ENCODE data around the gene NPLOC4. TPM values are rescaled to one million over a fixed set of nuclear protein-coding genes. Genes with fewer than 3 reads are reported as not detected.

Gene NPLOC4
- total and polyA plus RNA-seq, 2 donors from 2014 or later = 41.5 to 86.4 TPM

DNA sequence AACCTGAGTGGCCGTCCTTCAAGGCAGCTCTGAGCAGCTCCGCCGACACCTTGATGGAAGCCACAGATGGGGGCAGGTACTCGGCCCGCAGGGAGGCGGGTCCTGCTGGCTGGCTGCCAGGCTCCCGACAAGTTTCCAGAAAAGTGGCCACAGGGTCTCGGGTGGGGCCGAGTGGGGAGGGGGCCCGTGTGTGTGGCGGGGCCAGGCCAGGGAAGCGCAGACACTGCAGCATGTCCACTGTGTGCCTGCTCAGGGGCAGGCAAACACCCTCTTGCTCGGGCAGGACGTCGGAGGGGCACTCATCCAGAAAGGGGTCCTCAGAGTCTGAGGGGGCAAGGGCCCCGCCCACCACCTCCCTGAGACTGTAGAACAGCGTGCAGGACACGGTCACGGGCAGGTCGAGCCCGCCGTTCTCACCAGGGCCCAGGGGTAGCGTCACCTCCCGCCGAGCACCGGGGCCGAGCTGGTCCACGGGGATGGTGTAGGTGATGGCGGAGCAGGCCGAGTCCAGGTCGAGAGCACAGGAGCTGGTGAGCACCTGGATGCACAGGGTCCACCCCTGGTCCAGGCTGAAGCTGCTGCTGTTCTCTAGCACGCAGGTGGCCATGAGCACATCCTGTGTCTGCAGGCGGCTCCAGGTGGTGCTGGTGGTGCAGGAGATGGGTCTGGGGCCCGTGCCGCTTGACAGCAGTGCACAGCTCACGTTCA lies 89.9 kb downstream of the NPLOC4 start:
- Histone ChIP-seq H3K27me3 (ENCODE audit: control insufficient read depth, insufficient read depth, low read length) (no peaks in the 10 kb centered on the region), H3K4me1 (ENCODE audit: control insufficient read depth in 2 of 3, insufficient read depth in 2 of 3, low read depth in 1 of 3, low read length in 3 of 3) (peaks cover 0 to 10% (median 3%) of the 10 kb centered on the region in 3 donors), H3K9ac (ENCODE audit: low read length in 3 of 3) (no peak overlapping the region), H3K4me3 (ENCODE audit: low read length in 3 of 3) (no peak overlapping the region), H3K9me3 (ENCODE audit: control insufficient read depth in 2 of 3, insufficient read depth in 1 of 3, low read length in 3 of 3) (no peaks in the 10 kb centered on the region), H3K36me3 (ENCODE audit: control insufficient read depth in 2 of 3, insufficient read depth in 3 of 3, low read length in 3 of 3) (peaks cover 0 to 11% (median 8%) of the 10 kb centered on the region in 3 donors), H3K27ac (ENCODE audit: low read depth in 2 of 2, low read length in 2 of 2) (no peak overlapping the region)
- intact Hi-C loops (cut with DNase I) = no loop called here
- TF ChIP-seq, protein P1, sequence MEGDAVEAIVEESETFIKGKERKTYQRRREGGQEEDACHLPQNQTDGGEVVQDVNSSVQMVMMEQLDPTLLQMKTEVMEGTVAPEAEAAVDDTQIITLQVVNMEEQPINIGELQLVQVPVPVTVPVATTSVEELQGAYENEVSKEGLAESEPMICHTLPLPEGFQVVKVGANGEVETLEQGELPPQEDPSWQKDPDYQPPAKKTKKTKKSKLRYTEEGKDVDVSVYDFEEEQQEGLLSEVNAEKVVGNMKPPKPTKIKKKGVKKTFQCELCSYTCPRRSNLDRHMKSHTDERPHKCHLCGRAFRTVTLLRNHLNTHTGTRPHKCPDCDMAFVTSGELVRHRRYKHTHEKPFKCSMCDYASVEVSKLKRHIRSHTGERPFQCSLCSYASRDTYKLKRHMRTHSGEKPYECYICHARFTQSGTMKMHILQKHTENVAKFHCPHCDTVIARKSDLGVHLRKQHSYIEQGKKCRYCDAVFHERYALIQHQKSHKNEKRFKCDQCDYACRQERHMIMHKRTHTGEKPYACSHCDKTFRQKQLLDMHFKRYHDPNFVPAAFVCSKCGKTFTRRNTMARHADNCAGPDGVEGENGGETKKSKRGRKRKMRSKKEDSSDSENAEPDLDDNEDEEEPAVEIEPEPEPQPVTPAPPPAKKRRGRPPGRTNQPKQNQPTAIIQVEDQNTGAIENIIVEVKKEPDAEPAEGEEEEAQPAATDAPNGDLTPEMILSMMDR (IDR thresholded peaks at IDR 0.05; ENCODE audit: borderline replicate concordance, extremely low read depth, insufficient read depth) = no peak
- peak in 1 of 5 donors; percentile 20 for DNase-seq
- FAIRE-seq = no peak

DNA sequence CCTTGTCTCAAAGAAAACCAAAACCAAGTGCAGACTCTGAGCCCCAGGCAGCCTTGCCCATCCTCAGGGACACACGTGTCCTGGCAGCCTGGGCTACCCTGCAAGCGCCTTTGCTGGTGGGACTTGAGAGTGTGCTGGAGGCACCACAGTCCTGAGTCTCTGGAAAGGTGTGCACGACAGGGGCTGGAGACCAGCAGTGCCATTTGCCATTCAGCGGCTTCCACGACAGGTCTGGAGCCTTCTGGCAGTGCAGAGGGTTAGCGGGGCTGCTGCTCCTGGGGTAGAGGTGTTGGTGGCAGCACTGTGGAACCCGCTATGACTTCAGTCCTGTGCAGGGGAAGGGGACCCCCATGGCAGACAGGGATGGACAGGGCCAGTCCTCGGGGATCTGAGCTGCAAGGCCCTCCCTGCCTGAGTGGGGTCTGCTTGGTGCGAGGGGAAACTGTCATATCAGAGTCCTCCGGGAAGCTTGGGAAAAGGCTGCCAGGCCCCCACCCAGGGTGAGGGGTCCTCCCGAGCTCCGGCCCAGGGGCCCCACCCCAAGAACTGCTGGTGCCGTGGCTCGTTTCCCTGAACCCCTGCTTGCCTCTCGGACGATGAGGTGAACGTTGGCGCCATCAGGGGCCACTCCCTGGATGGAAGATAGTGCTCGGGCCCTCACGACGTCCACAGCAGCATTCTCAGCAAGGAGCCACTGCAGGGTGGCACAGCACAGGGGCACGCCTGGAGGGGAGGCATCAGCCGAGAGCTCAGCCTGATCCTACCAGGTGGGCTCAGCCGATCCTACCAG lies 91.6 kb downstream of the NPLOC4 start:
- TF ChIP-seq, protein P1 (IDR thresholded peaks at IDR 0.05; ENCODE audit: borderline replicate concordance, extremely low read depth, insufficient read depth) = no peak
- intact Hi-C loops (cut with DNase I) = no loop called here
- Histone ChIP-seq H3K4me1 (ENCODE audit: control insufficient read depth in 2 of 3, insufficient read depth in 2 of 3, low read depth in 1 of 3, low read length in 3 of 3) (no peaks in the 10 kb centered on the region), H3K27ac (ENCODE audit: low read depth in 2 of 2, low read length in 2 of 2) (no peak overlapping the region), H3K4me3 (ENCODE audit: low read length in 3 of 3) (no peak overlapping the region), H3K27me3 (ENCODE audit: control insufficient read depth, insufficient read depth, low read length) (no peaks in the 10 kb centered on the region), H3K9me3 (ENCODE audit: control insufficient read depth in 2 of 3, insufficient read depth in 1 of 3, low read length in 3 of 3) (no peaks in the 10 kb centered on the region), H3K9ac (ENCODE audit: low read length in 3 of 3) (no peak overlapping the region), H3K36me3 (ENCODE audit: control insufficient read depth in 2 of 3, insufficient read depth in 3 of 3, low read length in 3 of 3) (peaks cover 0 to 11% (median 8%) of the 10 kb centered on the region in 3 donors)
- FAIRE-seq (no peak), DNase-seq (peak in 1 of 5 donors; percentile 60)

DNA sequence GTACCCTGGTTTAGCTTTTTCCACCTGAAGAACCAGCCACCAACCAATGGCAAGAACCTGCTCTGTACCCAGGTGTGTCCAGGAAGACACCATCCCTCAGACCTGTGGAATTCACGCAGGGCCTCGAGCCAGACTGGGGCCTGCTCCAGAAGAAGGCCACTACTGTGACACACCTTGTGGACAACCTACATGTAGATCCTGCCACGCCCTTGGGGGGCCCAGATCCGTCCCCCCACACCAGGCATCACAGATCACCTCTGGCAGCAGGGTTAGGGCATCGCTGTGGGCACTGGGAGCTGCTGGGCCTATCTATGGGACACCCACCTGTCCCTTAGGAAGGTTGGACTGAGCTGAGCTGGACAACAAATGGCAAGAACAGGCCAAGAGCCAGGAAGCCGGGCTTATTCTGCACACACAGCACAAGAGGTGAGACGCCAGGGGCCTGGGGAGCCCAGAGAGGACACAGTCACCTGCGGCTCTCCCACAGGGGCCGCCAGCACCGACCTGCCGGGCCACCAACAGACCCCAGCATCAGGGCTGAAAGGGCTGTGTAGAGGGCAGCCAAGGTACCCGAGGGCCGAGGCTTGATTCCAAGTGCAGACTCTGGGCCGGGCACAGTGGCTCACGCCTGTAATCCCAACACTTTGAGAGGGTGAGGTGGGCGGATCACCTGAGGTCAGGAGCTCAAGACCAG lies 92.5 kb downstream of the NPLOC4 start:
- intact Hi-C loops (cut with DNase I) = no loop called here
- Histone ChIP-seq H3K36me3 (ENCODE audit: control insufficient read depth in 2 of 3, insufficient read depth in 3 of 3, low read length in 3 of 3) (peaks cover 0 to 11% (median 8%) of the 10 kb centered on the region in 3 donors), H3K9ac (ENCODE audit: low read length in 3 of 3) (no peak overlapping the region), H3K27ac (ENCODE audit: low read depth in 2 of 2, low read length in 2 of 2) (no peak overlapping the region), H3K4me3 (ENCODE audit: low read length in 3 of 3) (no peak overlapping the region), H3K4me1 (ENCODE audit: control insufficient read depth in 2 of 3, insufficient read depth in 2 of 3, low read depth in 1 of 3, low read length in 3 of 3) (no peaks in the 10 kb centered on the region), H3K9me3 (ENCODE audit: control insufficient read depth in 2 of 3, insufficient read depth in 1 of 3, low read length in 3 of 3) (no peaks in the 10 kb centered on the region), H3K27me3 (ENCODE audit: control insufficient read depth, insufficient read depth, low read length) (no peaks in the 10 kb centered on the region)
- TF ChIP-seq, protein P1 (IDR thresholded peaks at IDR 0.05; ENCODE audit: borderline replicate concordance, extremely low read depth, insufficient read depth) = no peak
- FAIRE-seq = no peak
- DNase-seq = peak in 1 of 5 donors; percentile 45
